Activated T-helper 1 cell treated with Interleukin-2 at 50 U/mL for 16 hours (primary cell): ENCODE data around the gene DDX20.
"Not testable (repeated sequence)": the region's sequence is repeated elsewhere in the genome, so short reads cannot be mapped to it uniquely, and the experiment has no call there.

ENCODE experiments used
- DNase-seq: peaks from one replicate; pipeline ENCODE4 v3.0.0-alpha.2; 2020; ENCODE audit warnings: low read depth

DDX20 gene

DNA sequence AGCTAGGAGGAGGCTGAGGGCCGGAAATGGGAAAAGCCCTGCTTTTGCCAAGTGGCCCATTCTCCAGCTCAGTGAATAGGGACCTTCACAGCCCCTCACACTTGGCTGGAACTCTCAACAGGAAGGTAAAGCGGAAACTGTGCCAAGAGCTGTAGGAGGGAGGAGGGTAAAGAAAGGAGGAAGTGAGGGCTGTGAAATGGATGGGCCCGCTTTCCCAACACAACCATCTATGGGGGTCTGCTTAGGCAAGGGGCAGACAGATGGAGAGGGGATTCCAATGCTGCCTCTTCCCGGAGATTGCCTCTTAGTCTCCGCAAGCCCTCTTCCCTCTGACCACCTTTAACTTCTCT lies 21.7 kb upstream of the DDX20 start:
- no peak for DNase-seq

DNA sequence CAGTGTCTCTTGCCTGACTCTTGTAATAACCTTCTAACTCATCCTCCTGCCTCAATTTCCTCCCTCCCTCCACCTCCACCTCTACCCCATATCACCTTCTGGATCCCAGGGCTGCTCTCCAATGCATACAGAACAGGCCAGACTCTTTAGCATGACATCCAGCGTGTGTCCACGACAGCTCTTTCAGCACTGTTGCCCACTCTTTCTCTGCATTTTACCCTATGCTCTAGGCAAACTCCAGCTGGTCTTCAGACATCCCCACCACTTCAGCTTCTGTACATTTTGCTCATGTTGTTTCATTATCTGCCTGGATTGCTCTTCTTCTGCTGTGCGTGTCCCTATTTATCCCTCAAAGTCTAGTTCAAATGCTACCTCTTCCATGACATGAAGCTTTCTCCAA lies 21.3 kb upstream of the DDX20 start:
- DNase-seq: no peak

GRCh38 chr1:111734856-111735255 lies 20.8 kb upstream of the DDX20 start:
- DNase-seq: no peak

GRCh38 chr1:111735321-111735720 lies 20.4 kb upstream of the DDX20 start:
- DNase-seq: no peak

- no peak for DNase-seq
Measured at GRCh38 chr1:111735858-111736544, 19.7 kb upstream of the DDX20 start.

DNA sequence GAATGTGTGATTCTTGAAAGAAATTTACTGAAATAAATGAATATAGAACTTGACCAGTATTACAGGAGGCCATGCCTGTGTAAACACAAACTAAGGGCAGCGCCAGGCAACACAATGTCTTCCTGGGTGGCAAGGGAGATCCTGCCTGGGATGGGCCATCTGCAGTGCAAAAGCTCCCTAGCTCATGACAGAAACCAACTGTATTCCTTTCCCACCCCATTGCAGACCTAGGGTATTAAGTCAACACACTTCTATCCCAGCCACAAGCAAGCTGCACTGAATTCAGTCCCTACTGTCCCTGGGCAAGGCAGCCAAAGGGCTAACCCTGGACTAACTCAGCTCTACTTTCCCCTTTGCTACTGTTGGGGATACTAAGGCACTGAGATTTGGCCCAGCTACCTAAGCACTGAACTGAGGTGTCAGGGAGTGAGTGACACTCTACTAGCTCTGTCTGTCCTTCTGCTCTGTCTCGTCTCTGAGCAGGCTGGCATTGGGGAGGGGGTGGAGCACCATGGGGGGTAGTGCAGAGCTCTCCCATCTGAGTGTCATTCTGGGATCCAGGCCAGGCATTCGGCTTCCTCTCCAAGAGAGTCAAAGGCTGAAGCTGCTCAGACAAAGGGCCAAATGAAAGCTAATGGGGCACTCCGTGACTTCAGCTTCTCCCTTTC lies 19.0 kb upstream of the DDX20 start:
- no peak for DNase-seq

GRCh38 chr1:111737216-111738132 lies 18.2 kb upstream of the DDX20 start:
- DNase-seq: no peak

DNA sequence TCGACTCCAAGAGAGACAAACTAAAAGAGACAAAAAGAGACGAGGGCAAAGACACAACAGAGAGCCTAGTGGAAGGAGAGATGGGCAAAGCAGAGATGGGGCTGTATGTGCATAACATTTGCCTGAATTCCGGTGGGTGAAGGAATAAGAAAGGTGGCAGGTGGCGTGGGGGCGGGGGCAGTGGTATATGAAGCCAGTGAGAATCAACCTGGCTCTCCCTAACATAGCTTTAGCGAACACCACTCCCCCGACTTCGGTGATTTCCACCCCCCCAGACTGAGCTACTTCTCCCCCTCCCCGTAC lies 17.6 kb upstream of the DDX20 start:
- no peak for DNase-seq

GRCh38 chr1:111738436-111739193 lies 17.1 kb upstream of the DDX20 start:
- no peak for DNase-seq

DNA sequence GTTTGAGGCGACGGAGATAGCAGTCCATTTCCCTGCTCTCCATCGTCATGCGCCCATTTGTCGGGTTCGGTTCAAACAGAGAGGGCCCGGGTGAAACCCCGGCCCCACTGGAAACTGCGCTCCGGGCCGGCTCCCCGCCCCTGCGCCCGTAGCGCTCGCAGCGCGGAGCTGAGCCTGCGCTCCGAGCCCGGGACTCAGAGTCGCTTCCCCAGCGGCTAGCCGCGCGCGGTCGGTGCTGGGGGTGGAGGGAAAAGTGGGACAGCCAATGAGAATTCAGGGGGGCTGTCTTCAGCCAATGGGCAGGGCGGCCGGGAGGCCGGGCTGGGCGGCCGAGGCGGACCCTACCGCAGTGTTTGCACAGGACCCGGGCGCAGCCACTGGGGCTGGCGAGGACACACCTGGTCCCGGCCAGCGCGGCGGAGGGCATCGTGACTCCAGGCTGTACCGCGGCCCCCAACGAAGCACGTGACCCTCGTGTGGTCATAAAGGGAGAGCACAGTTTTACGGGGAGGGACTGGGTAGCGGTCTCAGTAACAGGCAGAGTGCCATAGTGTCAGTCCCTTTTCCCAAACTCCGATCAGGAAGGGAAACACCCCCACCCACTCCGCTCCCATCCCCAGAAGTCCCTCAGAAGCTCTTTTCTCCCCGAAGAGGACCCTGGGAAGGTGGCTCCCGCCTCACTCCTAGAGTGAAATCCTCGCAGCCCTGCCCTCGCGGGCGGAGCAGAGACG lies 16.3 kb upstream of the DDX20 start, which contains the start of gene INKA2:
Gene INKA2, minus strand, starts transcription at position 202 of the 731 bp plus-strand sequence. Its CDS starts 153 bp downstream, at position 49.
- DNase-seq: peak; percentile 49

DNA sequence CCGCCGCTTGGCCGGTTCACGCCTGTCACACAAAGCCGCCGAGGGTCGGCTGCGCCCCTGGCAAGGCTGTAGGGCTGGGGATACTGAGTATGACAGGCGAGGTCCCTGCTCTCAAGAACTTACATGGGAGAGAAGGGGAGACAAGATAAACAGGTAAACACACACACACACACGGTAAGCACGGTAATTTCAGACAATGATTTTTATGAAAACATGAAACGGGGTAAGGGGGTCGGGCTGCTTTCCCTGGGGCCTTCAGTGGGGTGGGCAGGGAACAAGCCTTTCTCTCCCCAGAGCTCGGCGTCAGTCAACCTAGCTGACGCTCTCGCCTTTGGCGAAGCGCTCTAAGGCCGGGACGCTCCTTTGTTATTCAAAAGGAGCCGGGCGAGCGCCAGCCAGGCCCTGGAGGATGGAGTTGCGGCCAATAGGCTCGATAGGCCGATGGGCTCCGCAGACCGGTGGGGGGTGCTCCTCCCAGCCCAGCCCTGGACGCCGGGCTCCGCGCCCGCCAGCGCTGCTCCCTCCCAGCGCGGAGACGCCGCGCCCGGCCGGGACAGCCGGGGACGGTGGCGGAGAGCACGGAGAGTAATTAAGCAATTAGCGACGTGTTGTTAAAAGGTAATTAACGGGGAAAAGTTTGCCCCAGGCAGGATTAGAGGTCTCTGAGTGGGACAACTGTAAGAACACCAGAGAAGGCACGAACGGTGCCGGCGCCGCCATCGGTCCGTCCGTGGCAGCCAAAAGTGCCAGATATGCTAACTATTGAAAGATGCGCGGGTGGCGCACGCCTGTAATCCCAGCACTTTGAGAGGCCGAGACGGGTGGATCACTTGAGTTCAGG lies 15.6 kb upstream of the DDX20 start:
- no peak for DNase-seq

- not testable (repeated sequence) for DNase-seq
Measured at GRCh38 chr1:111742292-111742691, 13.4 kb upstream of the DDX20 start.

DNA sequence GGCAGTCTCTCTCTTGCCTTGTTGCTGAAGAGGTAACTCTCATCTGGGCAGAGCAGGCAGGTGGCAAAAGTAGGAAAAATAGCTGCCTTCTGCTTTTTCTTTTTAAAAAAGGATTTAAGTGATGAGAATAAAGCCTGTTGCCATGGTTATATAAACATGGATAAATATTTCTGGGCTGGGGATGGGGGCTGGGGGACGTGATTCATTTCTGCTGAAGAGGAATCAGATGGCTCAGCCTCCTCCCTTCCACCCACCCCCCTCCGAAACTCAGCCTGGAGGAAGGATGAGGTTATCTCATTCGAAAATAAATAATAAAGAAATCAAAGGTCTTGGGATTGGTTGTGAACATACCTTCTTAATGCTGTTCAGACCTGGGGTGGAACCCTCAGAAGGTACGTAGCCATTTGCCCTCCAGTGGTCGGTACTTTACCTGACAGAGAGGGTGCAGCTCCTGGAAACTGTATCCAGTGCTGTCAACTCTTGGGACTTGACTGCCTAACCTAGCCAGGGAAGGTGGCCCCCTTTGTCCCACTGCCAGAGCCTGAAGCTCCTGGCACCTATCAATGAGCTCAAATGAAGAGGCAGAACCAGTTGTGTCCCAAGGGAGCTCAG lies 12.7 kb upstream of the DDX20 start:
- DNase-seq: no peak

- no peak for DNase-seq
Measured at GRCh38 chr1:111743679-111744101, 12.0 kb upstream of the DDX20 start.

- no peak for DNase-seq
Measured at GRCh38 chr1:111745675-111746613, 9.8 kb upstream of the DDX20 start.

GRCh38 chr1:111746614-111746999 lies 9.1 kb upstream of the DDX20 start:
- DNase-seq: no peak

DNA sequence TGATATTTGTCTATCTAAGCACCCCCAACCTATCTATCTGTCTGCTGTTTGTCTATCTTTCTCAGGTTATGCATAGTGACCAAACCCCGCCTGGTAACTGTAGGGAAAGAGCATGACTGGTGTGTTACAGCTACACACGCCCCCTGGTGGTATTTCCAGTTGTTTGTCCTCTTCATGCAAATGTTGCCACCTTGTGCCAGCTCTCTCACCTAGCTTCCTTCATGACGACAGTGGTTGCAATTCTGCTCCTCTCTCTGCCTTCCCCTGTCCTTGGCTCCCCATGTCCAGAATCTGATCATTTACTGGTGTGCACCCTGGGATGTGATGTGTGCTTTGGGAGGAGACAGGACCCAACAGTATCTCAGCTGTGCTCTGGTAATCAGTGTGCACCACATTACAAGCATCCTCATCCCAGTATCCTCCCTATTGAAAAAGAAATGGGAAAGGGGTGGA lies 8.4 kb upstream of the DDX20 start:
- no peak for DNase-seq

DNA sequence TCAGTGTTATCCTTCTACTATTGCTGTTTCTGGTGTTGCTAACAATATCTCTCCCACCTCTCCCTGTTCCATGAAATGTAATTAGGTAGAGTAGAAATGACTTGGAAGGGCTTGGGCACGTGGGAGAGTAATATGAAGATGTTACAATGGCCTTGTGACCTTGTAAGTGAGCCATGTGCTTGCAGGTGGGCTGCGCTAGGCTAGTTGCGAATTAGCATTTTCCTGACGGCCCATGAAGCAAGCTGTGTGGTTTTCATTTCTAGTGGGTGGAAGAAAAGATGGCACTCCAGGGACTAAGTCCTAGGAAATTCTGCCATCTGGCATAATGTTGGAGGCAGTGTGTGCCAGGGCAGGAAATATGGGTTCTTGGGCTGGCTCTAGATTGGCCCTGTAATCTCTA lies 7.8 kb upstream of the DDX20 start:
- DNase-seq: no peak

GRCh38 chr1:111749628-111750027 lies 6.1 kb upstream of the DDX20 start:
- DNase-seq: no peak
